GM12891 (cell line): Measurements from ENCODE around the gene TGFA.

Source experiments
- POLR2A ChIP-seq: IDR thresholded peaks from 2 replicates; pipeline ENCODE4 v1.6.1; 2011; ENCODE audit warnings: low read depth, low read length, control low read depth
- POLR2AphosphoS5 ChIP-seq: IDR thresholded peaks from 2 replicates; pipeline ENCODE4 v1.6.1; 2011; ENCODE audit warnings: low read depth, low read length, control low read depth
- SPI1 ChIP-seq: IDR thresholded peaks from 2 replicates; pipeline ENCODE4 v1.6.1; 2011; ENCODE audit warnings: low read depth, low read length, control low read depth

- no peak for TF ChIP-seq POLR2AphosphoS5
- TF ChIP-seq POLR2A, result no peak
- TF ChIP-seq SPI1, result no peak
Measured at GRCh38 chr2:70510313-70510712, 43.3 kb downstream of the TGFA start.
